Thyroid gland (tissue), 4 donors: ENCODE results near the gene HOXB3.

Experiments used
- CTCF ChIP-seq, 6 experiments: fragments of 200-600 bp in 3 of 6; fragments of 450-650 bp in 3 of 6; sonication (generic) in 3 of 6; IDR thresholded peaks; one replicate each; pipeline ENCODE4 v1.5.1; 2016 to 2019; ENCODE audit warnings: antibody characterized with exemption in 6 of 6, mild to moderate bottlenecking in 2 of 6, inconsistent platforms in 1 of 6, moderate library complexity in 1 of 6
- POLR2A ChIP-seq, 2 donors: fragments of 450-650 bp; IDR thresholded peaks; one replicate each; pipeline ENCODE4 v1.6.1; 2017; ENCODE audit warnings: antibody characterized with exemption in 2 of 2, mild to moderate bottlenecking in 2 of 2, moderate library complexity in 1 of 2

- no peak for TF ChIP-seq CTCF (IDR thresholded peaks at IDR 0.05)
- no peak for TF ChIP-seq POLR2A (IDR thresholded peaks at IDR 0.05)
Measured at GRCh38 chr17:48627118-48627597, 37.1 kb upstream of the HOXB3 start.
